NK-92 (cell line): ENCODE measurements around the gene CLN5.
"Not testable (repeated sequence)": the region's sequence is repeated elsewhere in the genome, so short reads cannot be mapped to it uniquely, and the experiment has no call there.

Source experiments
- DNase-seq: peaks from one replicate; lab custom pipeline; 2025; ENCODE audit not compliant: unreplicated experiment; lab: John Stamatoyannopoulos, UW

The CLN5 gene

DNA sequence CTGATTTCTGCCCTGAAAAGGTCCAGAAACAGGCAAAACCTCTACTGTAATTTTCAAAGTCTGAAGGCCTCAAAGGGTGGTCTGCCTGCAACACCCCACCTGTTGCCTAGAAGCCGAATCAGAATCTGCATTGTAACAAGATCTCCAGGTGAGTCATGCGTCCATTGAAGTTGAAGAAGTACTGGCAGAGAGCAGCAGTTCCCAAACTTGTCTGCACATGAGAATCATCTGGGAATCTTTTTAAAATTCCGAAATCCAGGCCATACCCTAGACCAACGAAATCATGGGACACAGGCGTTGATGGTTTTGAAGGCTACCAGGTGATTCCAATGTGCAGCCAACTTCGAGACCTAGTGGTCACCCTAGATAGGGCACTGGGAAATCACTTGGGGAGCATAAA is 16.0 kb upstream of the CLN5 start:
- no peak for DNase-seq

DNA sequence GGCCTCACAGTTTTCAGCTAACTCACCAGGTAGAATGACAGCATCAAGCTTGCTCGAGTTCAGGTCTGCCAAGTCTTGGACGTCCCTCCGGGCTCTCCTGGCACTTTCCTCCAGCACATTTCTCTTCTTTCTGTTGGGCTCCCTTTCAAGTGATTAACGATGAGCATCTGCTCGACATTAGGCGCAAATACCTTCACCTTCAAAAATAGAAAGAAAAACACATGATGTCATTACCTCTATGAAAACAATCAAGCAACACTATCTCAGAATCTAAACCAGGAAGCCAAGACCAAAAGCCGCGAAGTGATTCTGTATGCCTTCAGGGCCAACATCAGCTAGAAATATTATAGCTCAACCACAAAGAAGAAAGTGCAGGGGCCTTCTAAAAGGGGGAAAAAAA is 15.4 kb upstream of the CLN5 start:
- no peak for DNase-seq

DNA sequence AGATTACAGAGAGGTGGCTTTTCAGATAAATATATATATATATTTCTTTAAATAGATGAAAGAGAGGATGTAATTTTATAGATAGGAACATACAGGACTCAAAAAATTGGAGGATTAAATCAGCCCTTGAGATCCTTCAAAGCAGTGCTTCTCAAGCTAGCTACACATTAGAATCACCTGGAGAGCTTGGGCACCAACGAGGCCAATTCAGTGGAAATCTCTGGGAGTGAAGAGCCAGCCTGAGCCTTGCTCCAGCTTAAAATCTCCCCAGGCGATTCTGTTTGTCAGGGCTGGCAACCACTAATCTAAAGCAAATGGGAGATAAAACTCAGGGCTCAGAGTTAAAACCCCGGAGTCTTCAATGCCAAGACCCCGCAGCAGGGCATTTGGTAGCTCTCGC is 15.0 kb upstream of the CLN5 start:
- DNase-seq: no peak

DNA sequence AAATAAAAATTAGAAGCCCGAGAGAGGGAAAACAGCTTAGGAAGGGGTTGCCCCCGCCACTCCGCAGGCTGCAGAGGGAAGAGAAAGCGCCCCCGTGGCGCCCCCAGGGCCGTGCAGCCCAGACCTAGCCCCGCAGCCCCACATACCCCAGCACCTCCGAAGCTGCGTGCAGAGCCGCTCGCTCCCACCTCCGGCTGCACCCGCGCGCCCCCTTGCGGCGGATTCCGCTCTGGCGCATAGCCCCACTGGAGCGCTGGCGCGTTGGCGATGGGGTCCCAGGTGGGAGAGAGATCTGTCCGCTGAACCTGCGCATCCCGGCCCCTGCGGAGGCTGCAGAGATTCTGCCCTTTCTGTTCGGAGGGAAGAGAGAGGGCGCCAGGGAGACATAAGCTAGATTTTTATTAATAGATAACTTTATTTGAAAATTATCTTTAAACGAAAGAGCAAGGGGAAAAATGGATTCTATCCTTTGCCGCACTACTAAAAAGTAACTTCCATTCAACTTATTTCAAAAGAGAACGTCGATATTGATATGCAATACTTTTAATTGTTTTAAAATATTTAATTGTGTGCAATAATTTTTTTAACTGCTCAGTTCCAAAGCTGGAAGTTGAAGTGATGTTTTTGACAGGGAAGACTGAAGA is 11.7 kb upstream of the CLN5 start:
- DNase-seq: no peak

DNA sequence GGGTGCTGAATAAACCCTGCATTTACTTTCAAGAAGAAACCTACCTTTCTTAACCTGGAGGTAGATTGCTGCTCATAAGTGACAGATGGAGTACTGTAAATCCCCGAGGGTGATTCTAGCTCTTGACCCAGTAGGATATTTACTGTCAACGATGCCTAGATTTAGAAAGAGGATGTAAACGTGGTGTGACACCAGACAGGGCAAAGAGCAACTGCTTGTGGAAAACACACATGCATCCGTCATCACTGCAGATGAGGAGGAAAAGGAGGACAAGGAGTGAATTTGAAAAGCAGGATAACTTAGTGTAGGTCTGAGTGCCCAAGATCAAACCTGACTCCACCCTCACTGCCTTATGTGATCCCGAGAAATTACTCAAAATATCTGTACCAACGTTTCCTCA is 9.8 kb upstream of the CLN5 start:
- no peak for DNase-seq

DNA sequence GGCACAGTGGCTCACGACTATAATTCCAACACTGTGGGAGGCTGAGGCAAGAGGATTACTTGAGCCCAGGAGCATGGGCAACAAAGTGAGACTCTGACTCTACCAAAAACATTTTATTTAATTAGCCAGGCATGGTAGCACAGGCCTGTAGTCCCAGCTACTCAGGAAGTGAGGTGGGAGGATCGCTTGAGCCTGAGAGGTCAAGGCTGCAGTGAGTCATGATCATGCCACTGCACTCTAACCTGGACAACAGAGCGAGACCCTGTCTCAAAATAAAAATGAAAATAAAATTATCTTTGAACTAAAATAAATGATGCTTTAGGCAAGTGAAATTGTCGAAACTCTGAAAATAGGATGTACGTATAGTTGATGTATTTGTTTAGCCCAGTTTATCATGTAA is 8.2 kb upstream of the CLN5 start:
- DNase-seq: no peak

DNA sequence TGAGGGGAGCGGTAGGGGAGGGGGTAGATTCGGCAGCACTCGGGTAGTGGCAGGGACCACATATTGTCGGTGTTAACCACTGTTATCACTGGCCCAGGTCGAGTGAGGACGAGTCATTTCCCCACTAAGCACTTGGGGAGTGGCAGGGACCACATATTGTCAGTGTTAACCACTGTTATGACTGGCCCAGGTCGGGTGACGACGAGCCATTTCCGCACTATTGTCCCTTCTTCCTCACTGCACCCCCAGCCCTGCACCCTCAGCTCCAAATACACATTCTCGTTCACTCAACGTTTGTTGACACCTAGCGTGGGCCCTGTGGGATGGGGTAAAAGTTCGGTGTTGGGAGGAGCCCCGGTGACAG is 467 bp upstream of the CLN5 start:
- DNase-seq: no peak

DNA sequence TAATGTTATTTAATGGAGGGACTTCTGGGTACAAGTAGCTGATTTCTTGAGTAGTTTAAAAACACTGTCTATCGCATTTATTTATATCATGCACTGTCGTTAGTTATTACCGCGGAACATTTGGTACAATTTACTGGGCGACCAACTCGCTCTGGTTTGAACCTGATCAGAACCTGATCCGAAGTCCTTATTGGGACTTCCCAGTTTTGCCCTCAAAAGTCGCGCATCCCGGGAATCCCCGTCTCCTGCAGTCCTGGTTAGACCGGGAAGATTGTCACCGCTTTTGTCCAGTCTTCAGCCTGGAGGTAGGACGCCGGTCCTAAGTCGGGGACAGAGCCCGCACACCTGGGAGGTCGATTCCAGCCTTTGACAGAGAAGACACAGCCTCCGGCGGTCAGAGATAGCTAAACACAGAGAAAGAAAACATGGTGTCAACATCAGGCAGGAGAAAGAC is 694 bp downstream of the CLN5 start:
- no peak for DNase-seq

DNA sequence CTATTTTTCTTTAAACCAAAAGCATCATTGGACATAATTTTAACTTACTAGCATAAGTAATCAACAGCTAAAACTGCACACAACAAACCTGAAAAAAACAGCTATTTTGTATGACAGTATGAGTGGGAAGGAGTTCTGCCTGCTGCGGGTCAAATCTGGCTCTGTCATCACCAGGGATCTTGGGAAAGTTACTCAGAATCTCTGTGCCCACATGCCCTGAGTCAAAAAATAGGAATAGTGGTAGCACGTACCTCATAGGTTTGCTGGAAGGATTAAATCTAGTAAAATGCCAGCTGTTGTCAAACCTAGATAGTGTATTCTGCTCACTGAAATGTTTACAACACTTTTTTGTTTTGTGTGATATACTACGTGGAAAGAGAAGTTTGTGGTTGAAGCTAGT is 1.1 kb downstream of the CLN5 start:
- DNase-seq: no peak

DNA sequence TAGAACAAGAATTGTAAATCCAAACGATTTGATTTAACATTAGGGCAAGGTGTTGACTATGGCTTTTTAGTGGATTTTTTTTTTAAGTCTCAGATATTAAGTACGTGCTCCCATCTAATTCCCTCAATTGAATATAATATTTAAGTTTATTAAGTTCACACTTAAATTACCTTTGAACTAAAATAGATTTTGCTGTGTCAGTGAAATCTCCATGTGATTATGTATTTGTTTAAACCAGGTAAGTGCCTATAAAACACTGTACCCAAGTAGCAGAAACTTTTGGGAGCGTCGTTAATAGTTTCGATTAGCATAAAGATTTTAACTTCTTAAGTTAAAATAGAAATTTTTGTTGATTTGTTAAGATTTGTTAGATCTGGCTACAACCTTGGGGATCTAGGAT is 1.6 kb downstream of the CLN5 start:
- DNase-seq: no peak

DNA sequence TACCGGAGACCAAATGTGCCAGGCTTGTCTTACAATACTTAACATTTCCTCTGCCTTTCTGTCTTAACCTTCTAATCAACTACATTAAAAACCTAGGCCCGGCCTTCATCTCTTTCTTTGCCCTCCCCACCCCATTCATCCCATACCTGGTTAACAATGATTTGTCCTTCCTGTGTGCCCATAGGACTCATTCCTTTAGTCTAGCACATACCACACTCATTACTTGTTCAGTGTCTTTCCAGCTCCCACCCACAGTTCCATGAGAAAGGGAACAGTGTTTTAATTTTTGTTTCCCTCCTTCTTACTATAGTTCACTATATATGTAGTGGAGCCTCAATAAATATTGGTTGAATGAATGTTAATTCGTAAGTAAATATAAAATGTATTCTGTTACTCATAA is 2.4 kb downstream of the CLN5 start:
- no peak for DNase-seq

DNA sequence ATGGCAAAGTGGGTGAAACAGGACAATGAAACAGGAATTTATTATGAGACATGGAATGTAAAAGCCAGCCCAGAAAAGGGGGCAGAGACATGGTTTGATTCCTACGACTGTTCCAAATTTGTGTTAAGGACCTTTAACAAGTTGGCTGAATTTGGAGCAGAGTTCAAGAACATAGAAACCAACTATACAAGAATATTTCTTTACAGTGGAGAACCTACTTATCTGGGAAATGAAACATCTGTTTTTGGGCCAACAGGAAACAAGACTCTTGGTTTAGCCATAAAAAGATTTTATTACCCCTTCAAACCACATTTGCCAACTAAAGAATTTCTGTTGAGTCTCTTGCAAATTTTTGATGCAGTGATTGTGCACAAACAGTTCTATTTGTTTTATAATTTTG is 8.6 kb downstream of the CLN5 start:
- DNase-seq: no peak

DNA sequence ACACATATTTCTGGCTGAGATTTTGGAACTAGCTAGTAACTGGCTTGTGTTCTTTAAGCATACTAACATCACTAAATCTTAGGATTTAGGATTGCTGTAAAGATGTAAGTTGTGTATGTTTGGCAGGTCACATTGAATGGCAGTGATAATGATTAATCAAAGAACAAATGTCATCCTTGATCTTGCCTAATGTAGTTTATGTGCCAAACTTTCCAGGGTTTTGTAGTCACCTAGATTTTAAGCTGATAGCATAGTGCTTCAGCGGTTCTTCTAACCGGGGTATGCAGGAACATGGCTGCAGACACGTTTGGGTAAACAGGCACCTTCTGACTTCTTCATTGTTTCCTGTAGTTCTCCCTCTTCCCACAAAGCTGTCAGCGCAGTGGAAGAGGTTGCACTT is 9.7 kb downstream of the CLN5 start:
- DNase-seq: no peak

DNA sequence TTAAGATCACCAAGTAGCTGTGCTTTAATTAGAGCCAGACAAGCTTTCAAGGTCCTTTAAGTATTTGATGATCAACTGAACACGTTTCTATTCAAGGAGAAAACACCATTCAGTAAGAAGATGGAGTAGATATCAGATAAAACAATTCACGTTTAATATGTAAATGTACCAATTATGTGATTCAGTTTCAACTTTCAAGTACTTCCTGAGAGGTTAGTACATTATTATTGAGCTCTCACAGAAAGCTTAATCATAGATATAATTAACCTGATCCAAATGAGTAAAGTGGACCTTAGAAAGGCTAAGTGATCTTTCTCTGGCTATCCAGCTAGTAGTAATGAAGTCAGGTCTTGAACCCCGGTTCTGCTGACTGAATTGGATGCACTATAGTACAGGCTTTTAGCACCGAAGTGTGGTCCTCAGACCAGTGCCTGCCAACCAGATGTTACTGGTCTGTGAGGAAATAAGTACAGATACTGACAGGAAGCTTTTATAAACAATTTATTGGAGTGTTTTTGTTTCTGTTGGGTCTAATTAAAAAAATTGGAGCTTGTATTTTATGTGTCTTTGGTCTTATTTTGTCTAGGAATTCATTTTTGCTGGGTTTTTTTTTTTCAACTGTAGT is 10.2 kb downstream of the CLN5 start:
- no peak for DNase-seq

DNA sequence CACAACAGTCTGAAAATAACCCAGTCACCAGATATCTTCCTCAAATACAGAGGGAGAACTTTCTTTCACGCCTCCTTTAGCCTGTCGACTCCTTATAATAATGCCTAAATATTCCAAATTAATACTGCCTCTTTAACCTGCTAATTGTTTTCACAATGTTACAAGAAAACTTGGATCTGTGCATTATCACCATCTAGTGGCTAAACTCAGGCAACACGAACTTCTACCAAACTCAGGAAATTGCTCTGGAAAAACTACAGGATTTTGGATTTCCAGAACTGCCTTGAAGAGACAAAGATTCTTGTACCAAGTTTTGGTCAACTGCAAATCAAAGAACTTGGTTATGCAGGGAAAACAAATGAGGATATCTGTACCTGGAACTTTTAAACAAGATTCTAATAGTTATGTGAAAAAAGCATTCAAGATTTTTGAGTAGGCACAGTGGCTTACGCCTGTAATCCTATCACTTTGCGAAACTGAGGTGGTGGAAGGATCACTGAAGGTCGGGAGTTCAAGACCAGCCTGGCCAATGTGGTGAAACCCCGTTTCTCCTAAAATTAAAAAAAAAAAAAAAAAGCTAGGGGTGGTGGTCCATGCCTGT is 10.8 kb downstream of the CLN5 start:
- no peak for DNase-seq

DNA sequence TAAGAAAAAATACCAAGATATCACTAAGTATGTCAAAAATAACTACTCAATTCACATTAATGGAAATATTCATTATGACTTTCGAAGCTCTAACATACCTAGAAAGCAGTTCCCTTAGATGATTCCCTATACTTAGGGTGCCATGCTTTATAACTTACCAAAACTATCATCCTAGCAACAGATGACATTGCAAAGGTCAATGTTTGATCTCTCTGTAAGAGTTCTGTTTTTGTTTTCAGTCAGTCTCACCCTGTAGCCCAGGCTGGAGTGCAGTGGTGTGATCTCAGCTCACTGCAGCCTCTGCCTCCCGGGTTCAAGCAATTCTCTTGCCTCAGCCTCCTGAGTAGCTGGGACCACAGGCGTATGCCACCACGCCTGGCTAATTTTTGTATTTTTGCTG is 16.5 kb downstream of the CLN5 start:
- not testable (repeated sequence) for DNase-seq

DNA sequence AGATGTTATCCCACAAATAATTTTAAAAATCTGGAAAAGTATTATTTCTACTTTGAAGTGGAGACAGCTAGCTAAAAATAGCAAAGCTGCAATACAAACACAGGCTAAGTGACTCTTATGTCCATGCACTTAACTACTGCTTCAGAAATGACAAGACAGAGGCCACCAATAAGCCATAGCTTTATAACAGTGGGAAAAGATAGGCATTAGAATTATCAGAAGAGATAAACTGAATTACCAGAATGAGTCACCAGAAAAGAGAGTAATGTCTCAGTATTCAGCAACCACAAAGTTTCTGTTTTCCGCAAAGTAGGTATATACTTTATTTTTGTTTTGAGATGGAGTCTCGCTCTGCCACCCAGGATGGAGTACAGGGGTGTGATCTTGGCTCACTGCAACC is 17.1 kb downstream of the CLN5 start:
- no peak for DNase-seq

DNA sequence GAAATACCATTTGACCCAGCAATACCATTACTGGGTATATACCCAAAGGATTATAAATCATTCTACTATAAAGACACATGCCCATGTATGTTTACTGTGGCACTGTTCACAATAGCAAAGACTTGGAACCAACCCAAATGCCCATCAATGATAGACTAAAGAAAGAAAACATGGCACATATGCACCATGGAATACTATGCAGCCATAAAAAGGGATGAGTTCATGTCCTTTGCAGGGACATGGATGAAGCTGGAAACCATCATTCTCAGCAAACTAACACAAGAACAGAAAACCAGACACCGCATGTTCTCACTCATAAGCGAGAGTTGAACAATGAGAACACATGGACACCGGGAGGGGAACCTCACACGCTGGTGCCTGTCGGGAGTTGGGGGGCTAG is 17.8 kb downstream of the CLN5 start:
- not testable (repeated sequence) for DNase-seq

DNA sequence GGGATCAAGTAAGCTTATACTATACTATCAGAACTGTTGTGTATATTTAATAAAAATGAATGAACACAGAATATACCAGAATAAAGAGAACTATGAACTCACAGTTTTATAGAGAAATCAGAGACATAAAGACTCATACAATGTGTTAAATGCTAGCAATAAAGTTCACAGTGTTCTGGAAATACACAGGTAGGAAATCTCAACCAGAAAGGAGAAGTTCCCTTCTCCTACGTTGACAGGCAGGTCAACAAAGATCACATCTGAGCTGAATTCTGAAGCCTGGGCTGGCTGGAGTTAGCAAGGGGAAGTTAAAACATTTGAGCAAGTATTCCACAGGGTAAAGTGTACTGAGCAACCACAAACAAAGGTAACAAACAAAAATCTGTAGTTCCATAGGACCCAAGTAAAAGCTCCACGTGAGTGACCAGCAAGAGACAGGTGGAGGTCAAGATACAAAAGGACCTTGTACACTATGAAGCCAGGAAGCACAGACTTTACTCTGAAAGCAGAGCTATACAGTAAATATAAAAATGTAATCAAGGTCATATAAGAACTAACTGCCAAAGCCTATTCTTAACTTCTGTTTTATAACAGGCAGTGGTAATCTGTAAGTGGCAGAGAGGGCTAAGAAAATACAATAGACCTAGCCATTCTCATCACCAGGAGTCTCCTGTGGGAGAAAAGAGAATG is 22.1 kb downstream of the CLN5 start:
- no peak for DNase-seq

DNA sequence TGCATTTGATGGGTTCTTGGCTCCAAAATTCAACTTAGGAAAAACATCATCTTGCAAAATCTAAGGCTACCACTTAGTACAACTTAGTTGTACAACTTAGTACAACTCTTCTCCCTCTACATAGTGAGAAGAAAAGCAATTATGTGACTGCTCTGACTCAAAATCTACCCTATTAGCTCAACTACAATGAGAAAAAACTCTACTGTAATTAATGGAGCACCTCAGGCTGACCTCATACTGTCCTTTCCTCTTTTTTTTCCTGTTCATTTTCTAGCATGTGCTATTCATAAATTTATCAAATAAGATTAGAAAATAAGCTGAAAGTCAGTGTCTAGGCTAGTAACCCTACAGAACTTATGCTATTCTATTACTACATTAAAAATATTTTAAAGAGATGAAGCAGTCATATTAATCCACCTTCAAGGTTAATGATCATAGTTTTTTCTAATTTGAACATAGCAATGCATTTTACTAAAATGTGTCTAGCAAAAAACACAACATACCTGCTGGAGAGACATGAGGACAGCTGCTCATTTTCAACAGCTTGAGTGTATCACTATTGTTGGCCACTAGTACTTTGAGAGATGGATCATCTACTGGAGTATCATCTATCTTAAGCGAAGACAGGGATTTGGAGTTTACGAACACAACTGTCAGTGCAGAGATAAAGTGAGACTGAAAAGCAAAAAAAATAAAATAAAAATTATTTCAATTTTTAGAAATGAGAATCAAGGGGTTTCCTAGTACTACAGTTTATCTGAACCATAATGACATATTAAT is 23.2 kb downstream of the CLN5 start:
- DNase-seq: no peak

DNA sequence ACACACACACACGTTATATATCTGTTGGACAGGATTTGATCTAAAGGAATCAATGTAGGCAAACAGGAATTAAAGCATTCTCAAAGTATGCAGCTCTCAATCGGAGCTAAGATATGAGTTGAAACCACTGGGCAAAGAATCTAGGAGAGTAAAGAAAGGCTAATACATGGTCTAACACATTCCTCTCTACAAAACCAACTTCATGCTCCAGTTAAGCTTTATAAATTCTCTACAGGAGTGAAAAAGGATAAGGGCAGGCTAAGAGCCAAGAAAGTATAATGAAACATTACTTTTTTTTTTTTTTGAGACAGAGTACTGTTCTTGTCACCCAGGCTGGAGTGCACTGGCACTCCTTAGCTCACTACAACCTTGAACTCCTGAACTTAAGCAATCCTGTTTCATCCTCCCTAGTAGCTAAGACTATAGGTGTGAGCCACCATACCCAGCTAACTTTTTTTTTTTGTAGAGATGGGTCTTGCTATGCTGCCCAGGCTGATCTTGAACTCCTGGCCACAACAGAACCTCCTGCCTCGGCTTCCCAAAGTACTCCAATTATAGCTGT is 24.5 kb downstream of the CLN5 start:
- DNase-seq: no peak
